Measurements from ENCODE around the gene USP7. TPM values are rescaled to one million over a fixed set of nuclear protein-coding genes. Genes with fewer than 3 reads are reported as not detected.

The USP7 gene
- total and polyA plus RNA-seq, 8 donors, result 13.0 to 56.5 (median 39.8) TPM

GRCh38 chr16:8937803-8938202 lies 25.9 kb downstream of the USP7 start:
- TF ChIP-seq CTCF (IDR thresholded peaks at IDR 0.05), result no peak
- peak; percentile 15 to 36 (median 20) for ATAC-seq
- H3K9me3 ChIP-seq, result no peaks in the 10 kb centered on the region
- H3K36me3 ChIP-seq, result no peaks in the 10 kb centered on the region
- intact Hi-C loops (cut with DNase I), result no loop called here
- no peak overlapping the region for H3K27ac ChIP-seq
- WGBS, 2 donors, result 23 to 35% methylated on average over 4 of the region's 4 CpGs
- H3K4me1 ChIP-seq, result peaks cover 12 to 24% (median 15%) of the 10 kb centered on the region in 3 donors
- no peaks in the 10 kb centered on the region for H3K27me3 ChIP-seq
- FAIRE-seq, result no peak
- DNase-seq, result no peak
- no peak overlapping the region for H3K4me3 ChIP-seq

GRCh38 chr16:8936421-8936820 lies 27.3 kb downstream of the USP7 start:
- Histone ChIP-seq H3K9me3 (no peaks in the 10 kb centered on the region), H3K36me3 (no peaks in the 10 kb centered on the region), H3K4me3 (no peak overlapping the region), H3K27ac (no peak overlapping the region), H3K4me1 (peaks cover 7 to 17% (median 12%) of the 10 kb centered on the region in 3 donors), H3K27me3 (no peaks in the 10 kb centered on the region)
- intact Hi-C loops (cut with DNase I), result no loop called here
- TF ChIP-seq CTCF (IDR thresholded peaks at IDR 0.05), result peak in 3 of 4 donors; percentile 15 to 31 (median 25)
- ATAC-seq (peak; percentile 56 to 87 (median 81)), DNase-seq (peak in 3 of 6 donors; percentile 32 to 59 (median 54)), FAIRE-seq (no peak)

- intact Hi-C loops (cut with DNase I), result no loop called here
- Histone ChIP-seq H3K4me1 (peaks cover 7 to 17% (median 12%) of the 10 kb centered on the region in 3 donors), H3K27me3 (no peaks in the 10 kb centered on the region), H3K9me3 (no peaks in the 10 kb centered on the region), H3K27ac (no peak overlapping the region), H3K36me3 (no peaks in the 10 kb centered on the region), H3K4me3 (no peak overlapping the region)
- ATAC-seq (peak in 2 of 4 donors; percentile 13 to 15), DNase-seq (no peak), FAIRE-seq (no peak)
- no peak for TF ChIP-seq CTCF (IDR thresholded peaks at IDR 0.05)
- 79 to 82% methylated on average over 9 of the region's 9 CpGs for WGBS, 2 donors
Observed at GRCh38 chr16:8935989-8936388, 27.7 kb downstream of the USP7 start.

GRCh38 chr16:8934601-8935000 lies 29.1 kb downstream of the USP7 start:
- intact Hi-C loops (cut with DNase I), result no loop called here
- WGBS, 2 donors, result 37 to 44% methylated on average over 6 of the region's 6 CpGs
- FAIRE-seq (no peak), DNase-seq (no peak), ATAC-seq (peak in 3 of 4 donors; percentile 32 to 60 (median 38))
- TF ChIP-seq CTCF (IDR thresholded peaks at IDR 0.05), result no peak
- Histone ChIP-seq H3K4me1 (peaks cover 7 to 13% (median 12%) of the 10 kb centered on the region in 3 donors), H3K36me3 (peaks cover 0 to 5% (median 0%) of the 10 kb centered on the region in 3 donors), H3K9me3 (no peaks in the 10 kb centered on the region), H3K4me3 (no peak overlapping the region), H3K27ac (no peak overlapping the region), H3K27me3 (no peaks in the 10 kb centered on the region)

- no peak for TF ChIP-seq CTCF (IDR thresholded peaks at IDR 0.05)
- H3K9me3 ChIP-seq, result no peaks in the 10 kb centered on the region
- FAIRE-seq (no peak), DNase-seq (peak in 4 of 6 donors; percentile 52 to 64 (median 58)), ATAC-seq (peak; percentile 59 to 76 (median 67))
- peaks cover 3 to 11% (median 8%) of the 10 kb centered on the region in 3 donors for H3K4me1 ChIP-seq
- H3K36me3 ChIP-seq, result peaks cover 0 to 14% (median 0%) of the 10 kb centered on the region in 3 donors
- H3K4me3 ChIP-seq, result no peak overlapping the region
- intact Hi-C loops (cut with DNase I), result no loop called here
- H3K27ac ChIP-seq, result no peak overlapping the region
- 12 to 15% methylated on average over 6 of the region's 6 CpGs for WGBS, 2 donors
- no peaks in the 10 kb centered on the region for H3K27me3 ChIP-seq
Observed at GRCh38 chr16:8931859-8932258, 31.8 kb downstream of the USP7 start.
